Suppressor macrophage (primary cell): ENCODE data around the gene INTS1.

Source experiments
- DNase-seq, 4 experiments: peaks; one replicate each; pipeline ENCODE4 v3.0.0-alpha.2; 2020 to 2022

Gene INTS1

GRCh38 chr7:1484569-1484968 lies 19.6 kb downstream of the INTS1 start:
- DNase-seq = no peak

GRCh38 chr7:1483536-1484505 lies 20.4 kb downstream of the INTS1 start:
- DNase-seq = no peak

- no peak for DNase-seq
Measured at GRCh38 chr7:1483079-1483478, 21.1 kb downstream of the INTS1 start.

GRCh38 chr7:1481300-1481699 lies 22.9 kb downstream of the INTS1 start:
- no peak for DNase-seq

- DNase-seq = no peak
Measured at GRCh38 chr7:1480670-1481069, 23.5 kb downstream of the INTS1 start.

- no peak for DNase-seq
Measured at GRCh38 chr7:1479287-1479686, 24.9 kb downstream of the INTS1 start.

GRCh38 chr7:1478480-1478879 lies 25.7 kb downstream of the INTS1 start:
- no peak for DNase-seq

GRCh38 chr7:1476859-1477258 lies 27.3 kb downstream of the INTS1 start:
- DNase-seq = no peak

- no peak for DNase-seq
Measured at GRCh38 chr7:1475991-1476390, 28.2 kb downstream of the INTS1 start.

GRCh38 chr7:1475393-1475792 lies 28.8 kb downstream of the INTS1 start:
- no peak for DNase-seq

GRCh38 chr7:1474736-1475135 lies 29.5 kb downstream of the INTS1 start:
- no peak for DNase-seq

GRCh38 chr7:1473864-1474512 lies 30.2 kb downstream of the INTS1 start:
- peak; percentile 88 to 95 (median 90) for DNase-seq

GRCh38 chr7:1470901-1471300 lies 33.3 kb downstream of the INTS1 start:
- DNase-seq = no peak

GRCh38 chr7:1468643-1469298 lies 35.4 kb downstream of the INTS1 start:
- no peak for DNase-seq

GRCh38 chr7:1468203-1468602 lies 36.0 kb downstream of the INTS1 start:
- DNase-seq = no peak

GRCh38 chr7:1466524-1467271 lies 37.5 kb downstream of the INTS1 start:
- no peak for DNase-seq

GRCh38 chr7:1464694-1465093 lies 39.5 kb downstream of the INTS1 start:
- no peak for DNase-seq

GRCh38 chr7:1463676-1464223 lies 40.4 kb downstream of the INTS1 start:
- no peak for DNase-seq

GRCh38 chr7:1461646-1462375 lies 42.4 kb downstream of the INTS1 start:
- peak in 3 of 4 experiments; percentile 19 to 44 (median 29) for DNase-seq

- peak; percentile 89 to 96 (median 93) for DNase-seq
Measured at GRCh38 chr7:1460821-1461645, 43.2 kb downstream of the INTS1 start.
